IPS-18c (cell line): ENCODE results near the gene NOP14.
"Not testable (repeated sequence)": the region's sequence is repeated elsewhere in the genome, so short reads cannot be mapped to it uniquely, and the experiment has no call there.

ENCODE experiments used
- H3K4me3 ChIP-seq: 2 replicates; pipeline ENCODE4 v1.7.0; 2013; ENCODE audit warnings: low read depth, mild to moderate bottlenecking, low read length, moderate library complexity; ENCODE audit not compliant: insufficient read depth
- H3K9me3 ChIP-seq: one replicate; pipeline ENCODE4 v1.6.1; 2013; ENCODE audit warnings: mild to moderate bottlenecking, low read length, moderate library complexity; ENCODE audit not compliant: control insufficient read depth, insufficient read depth

The NOP14 gene

DNA sequence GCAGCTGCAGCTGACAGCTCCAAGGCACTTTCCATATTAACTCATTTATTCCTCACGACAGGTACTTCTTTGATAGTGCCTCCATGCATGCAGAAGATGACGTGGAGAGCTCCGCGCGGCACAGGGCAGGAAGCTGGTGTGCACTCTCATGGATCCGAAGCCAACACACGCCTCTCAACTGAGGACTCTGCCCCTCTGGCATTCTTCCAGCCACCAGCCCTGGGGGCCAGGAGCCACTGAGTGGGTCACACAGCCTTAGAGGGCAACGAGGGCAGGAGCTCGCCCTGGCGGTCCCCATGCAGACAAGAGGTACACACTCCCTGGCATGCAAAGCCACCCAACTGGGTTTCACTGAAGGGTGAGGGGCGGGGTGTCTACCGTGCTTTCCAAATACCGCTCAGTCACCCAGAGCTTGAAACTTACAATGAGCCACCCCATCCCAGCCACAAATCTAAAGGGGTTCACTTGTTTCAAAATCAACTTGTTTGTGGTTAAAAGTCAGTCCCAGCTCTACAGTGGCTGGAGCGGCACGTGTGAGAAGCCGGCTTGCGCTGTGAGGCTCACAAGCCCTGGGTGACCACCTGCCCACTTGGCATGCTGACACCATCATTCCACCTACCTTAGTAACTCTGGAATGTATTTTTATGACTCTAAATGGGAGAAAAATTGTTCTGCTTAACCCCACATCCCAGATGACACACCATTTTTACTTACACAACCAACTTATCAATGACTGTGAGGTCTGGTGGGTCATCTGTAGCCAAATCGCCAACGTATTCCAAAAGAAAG is 16.2 kb downstream of the NOP14 start:
- Histone ChIP-seq H3K9me3 (no peaks in the 10 kb centered on the region), H3K4me3 (no peak overlapping the region)

GRCh38 chr4:2945619-2946604 is 17.3 kb downstream of the NOP14 start:
- not testable (repeated sequence) for H3K9me3 ChIP-seq, H3K4me3 ChIP-seq

- no peaks in the 10 kb centered on the region for H3K9me3 ChIP-seq
Measured at GRCh38 chr4:2944586-2945526, 18.4 kb downstream of the NOP14 start.

GRCh38 chr4:2944091-2944482 is 19.1 kb downstream of the NOP14 start:
- no peaks in the 10 kb centered on the region for H3K9me3 ChIP-seq

More at GRCh38 chr4:2944586-2945526, 18.4 kb downstream of the NOP14 start:
- H3K4me3 ChIP-seq, result no peak overlapping the region

GRCh38 chr4:2943364-2944090 is 19.7 kb downstream of the NOP14 start:
- Histone ChIP-seq H3K9me3 (no peaks in the 10 kb centered on the region), H3K4me3 (no peak overlapping the region)

More at GRCh38 chr4:2944091-2944482, 19.1 kb downstream of the NOP14 start:
- H3K4me3 ChIP-seq, result no peak overlapping the region

DNA sequence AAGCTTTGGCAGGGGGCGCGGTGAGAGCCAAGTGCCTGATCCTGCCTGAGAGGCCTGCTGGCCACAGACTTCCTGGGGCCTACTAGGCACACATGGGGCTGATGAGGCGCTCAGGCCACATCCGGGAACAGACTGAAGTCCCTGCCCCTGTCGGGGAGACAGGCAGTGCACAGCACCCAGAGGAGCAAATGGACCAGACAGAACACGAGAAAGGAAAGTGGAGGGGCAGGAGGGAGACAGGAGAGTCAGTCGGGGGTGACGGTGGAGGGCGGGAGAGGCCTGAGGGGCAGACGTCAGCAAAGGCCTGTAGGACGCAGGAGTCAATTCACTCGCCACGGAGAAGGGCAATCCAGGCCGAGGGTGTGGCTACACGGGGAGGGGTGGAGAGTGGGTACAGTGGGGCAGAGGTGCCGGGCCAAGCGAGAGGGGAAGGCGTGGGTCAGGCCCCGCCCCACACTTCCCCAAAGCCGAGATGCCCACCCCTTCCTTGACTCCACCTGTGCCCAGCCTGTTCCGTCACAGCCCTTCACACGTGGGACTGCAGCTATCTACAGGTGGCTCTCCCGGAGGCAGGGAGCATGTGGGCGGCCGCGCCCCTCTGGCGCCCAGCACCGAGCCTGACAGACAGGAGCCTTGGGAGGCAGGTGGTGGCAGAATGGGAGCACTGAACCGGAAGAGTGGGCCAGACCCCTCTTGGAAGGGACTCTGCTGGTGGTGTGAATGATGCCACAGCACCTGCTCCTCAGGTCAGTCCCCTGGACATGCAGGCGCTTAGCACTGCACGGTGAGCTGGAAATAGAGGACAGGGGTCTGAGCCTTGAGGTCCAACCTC is 20.5 kb downstream of the NOP14 start:
- Histone ChIP-seq H3K4me3 (no peak overlapping the region), H3K9me3 (no peaks in the 10 kb centered on the region)

DNA sequence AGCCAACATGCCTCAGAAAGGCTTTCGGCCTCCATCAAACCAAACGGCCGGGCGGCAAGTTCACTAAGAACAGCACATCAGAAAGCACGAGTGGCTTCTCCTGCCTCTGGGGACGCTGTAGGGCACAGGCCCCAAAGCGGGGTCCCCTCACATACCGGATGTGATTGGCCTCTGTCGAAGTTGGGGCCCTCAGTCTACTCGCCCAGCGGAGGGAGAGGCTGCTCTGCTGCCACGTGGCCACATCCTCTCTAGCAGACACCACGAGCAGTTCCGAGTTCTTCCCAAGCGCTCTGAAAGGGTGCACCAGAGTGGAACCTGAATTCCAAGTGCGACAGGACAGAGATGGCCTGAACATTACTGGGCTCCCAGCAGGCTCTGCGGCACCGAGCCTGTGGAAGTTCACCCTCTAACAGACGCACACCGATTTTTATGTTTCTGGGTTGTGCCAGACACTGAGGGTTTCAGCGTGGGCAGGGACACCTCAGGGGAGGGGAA is 21.1 kb downstream of the NOP14 start:
- no peak overlapping the region for H3K4me3 ChIP-seq
- no peaks in the 10 kb centered on the region for H3K9me3 ChIP-seq

DNA sequence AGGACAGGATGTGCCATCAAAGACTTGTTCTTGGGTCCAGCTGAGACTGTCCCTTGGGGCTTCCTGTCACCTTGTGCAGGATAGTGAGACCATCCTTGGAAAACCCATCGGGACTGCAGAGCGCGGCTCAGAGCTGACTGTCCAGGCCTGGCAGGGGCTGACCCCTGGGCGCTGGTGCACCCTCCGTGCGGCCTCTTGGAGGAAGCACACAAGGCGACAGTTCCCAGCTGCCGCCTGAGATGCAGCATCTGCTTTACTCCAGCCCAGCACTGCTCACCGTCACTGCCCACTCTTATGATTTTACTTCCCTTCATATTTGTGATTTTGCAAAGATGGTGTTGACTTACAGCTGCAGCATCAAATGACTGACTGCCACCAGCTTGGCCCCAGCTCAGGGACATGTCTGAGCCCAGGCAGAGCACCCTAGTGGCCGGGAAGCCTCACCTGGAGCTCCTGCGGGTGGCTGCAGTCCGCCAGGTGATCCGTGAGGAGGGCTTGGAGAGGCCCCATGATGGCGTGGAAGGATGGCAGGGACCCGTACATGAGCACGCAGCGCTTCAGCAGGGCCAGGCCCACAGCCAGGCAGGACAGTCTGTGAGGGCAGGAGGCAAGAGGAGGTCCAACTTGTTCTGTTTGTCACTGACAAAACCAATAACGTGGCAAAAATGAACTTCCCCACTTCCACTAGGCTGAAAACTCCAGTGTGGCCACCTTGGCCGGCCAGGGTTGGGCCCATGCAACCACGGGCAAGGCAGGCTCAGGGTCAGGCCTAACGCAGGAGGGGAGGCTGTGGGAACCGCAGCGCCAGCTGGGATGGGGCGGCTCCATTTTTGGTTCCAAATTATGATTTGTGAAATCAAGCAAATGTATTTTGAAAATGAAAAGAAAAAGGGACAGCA is 21.8 kb downstream of the NOP14 start:
- H3K9me3 ChIP-seq, result no peaks in the 10 kb centered on the region
- H3K4me3 ChIP-seq, result no peak overlapping the region

GRCh38 chr4:2940267-2941137 is 22.7 kb downstream of the NOP14 start:
- Histone ChIP-seq H3K4me3 (no peak overlapping the region), H3K9me3 (no peaks in the 10 kb centered on the region)

- no peak overlapping the region for H3K4me3 ChIP-seq
- no peaks in the 10 kb centered on the region for H3K9me3 ChIP-seq
Measured at GRCh38 chr4:2939383-2940243, 23.6 kb downstream of the NOP14 start.

DNA sequence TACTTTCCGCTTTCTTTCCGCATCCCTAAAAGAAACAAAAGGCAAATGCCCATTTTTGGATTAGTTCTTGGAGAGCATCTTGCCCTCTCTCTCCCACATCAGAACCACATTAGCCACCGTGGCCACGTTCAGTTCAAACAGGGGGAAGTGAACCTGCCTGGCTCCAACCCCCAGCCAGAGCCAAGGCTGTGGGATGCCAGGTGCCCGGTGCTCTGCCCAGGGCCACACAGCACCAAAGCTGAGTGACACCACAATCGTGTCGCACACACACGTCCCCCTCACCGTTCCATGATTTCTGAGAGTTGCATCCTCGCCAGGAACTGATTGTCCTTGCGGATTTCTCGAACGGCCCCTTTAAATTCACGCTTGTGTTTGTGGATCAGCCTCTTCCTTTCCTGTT is 24.3 kb downstream of the NOP14 start:
- Histone ChIP-seq H3K9me3 (no peaks in the 10 kb centered on the region), H3K4me3 (no peak overlapping the region)

GRCh38 chr4:2938411-2938810 is 24.8 kb downstream of the NOP14 start:
- H3K9me3 ChIP-seq, H3K4me3 ChIP-seq: not testable (repeated sequence)

DNA sequence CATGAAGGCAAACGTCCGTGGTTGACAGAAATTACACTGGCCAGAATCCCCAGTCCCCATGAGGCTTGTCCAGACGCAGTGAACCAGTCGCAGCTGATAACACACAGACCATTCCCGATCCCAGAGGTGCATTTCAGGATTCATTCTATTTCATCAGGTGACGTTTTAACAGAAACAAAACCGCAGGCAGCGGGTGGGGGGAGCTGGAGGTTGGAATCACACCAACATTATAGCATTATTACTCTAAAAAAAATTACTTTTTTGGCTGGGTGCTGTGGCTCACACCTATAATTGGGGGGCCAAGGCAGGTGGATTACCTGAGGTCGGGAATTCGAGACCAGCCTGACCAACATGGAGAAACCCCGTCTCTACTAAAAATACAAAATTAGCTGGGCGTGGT is 25.2 kb downstream of the NOP14 start:
- no peaks in the 10 kb centered on the region for H3K9me3 ChIP-seq
- no peak overlapping the region for H3K4me3 ChIP-seq
